Stomach (tissue), 9 donors: ENCODE results near the gene CDC45. TPM values are rescaled to one million over a fixed set of nuclear protein-coding genes. Genes with fewer than 3 reads are reported as not detected.

Experiments used
- DNase-seq, 2 donors: peaks; one replicate each; pipeline versions ENCODE4 v3.0.0 to v3.0.0-alpha.2; 2013 to 2019
- H3K27ac ChIP-seq, 5 donors: fragments of 200-600 bp in 4 of 5; sonication (generic) in 4 of 5; one replicate each; pipeline ENCODE4 v1.5.1; 2013 to 2019; ENCODE audit warnings: mild to moderate bottlenecking in 1 of 5, moderate library complexity in 1 of 5
- H3K27me3 ChIP-seq, 3 donors: fragments of 200-600 bp; sonication (generic); one replicate each; pipeline ENCODE4 v1.5.1; 2017 to 2019; ENCODE audit warnings: mixed run types in 1 of 3
- H3K36me3 ChIP-seq, 4 donors: fragments of 200-600 bp; sonication (generic); 1 replicate in 3 of 4; 2 replicates in 1 of 4; pipeline ENCODE4 v1.5.1; 2016 to 2019
- H3K4me1 ChIP-seq, 4 donors: fragments of 200-600 bp; sonication (generic); one replicate each; pipeline ENCODE4 v1.5.1; 2016 to 2019
- H3K4me3 ChIP-seq, 4 donors: fragments of 200-600 bp; sonication (generic) in 3 of 4; one replicate each; pipeline ENCODE4 v1.5.1; 2016 to 2019; ENCODE audit warnings: mild to moderate bottlenecking in 1 of 4
- H3K9me3 ChIP-seq, 4 donors: fragments of 200-600 bp; sonication (generic); one replicate each; pipeline ENCODE4 v1.5.1; 2016 to 2019
- CTCF ChIP-seq, 7 experiments: fragments of 450-650 bp in 4 of 7; fragments of 200-600 bp in 3 of 7; sonication (generic) in 3 of 7; IDR thresholded peaks; one replicate each; pipeline ENCODE4 v1.5.1; 2016 to 2019; ENCODE audit warnings: antibody characterized with exemption in 7 of 7, control low read depth in 2 of 7, mild to moderate bottlenecking in 1 of 7
- EP300 ChIP-seq: sonication (generic); formaldehyde crosslinking; IDR thresholded peaks from one replicate; pipeline ENCODE4 v1.6.1; 2017; ENCODE audit warnings: antibody characterized with exemption
- POLR2A ChIP-seq, 4 donors: fragments of 450-650 bp; IDR thresholded peaks; one replicate each; pipeline ENCODE4 v1.6.1; 2016; ENCODE audit warnings: antibody characterized with exemption in 4 of 4, control low read depth in 2 of 4, mild to moderate bottlenecking in 1 of 4, moderate library complexity in 1 of 4
- POLR2AphosphoS5 ChIP-seq, 3 donors: sonication (generic); formaldehyde crosslinking; IDR thresholded peaks; one replicate each; pipeline ENCODE4 v1.6.1; 2016; ENCODE audit warnings: antibody characterized with exemption in 3 of 3
- WGBS, 5 donors: extraction: QIAGEN DNeasy Blood & Tissue Kit in 3 of 5; methylation state at CpG; one replicate each; pipeline versions ENCODE4 v1.1.5 to v1.1.7; 2013 to 2018; 5-methylcytosine and 5-hydroxymethylcytosine counted together
- intact Hi-C: fragments of 100-400 bp; cut with DNase I; formaldehyde crosslinking; loops from one replicate; pipeline ENCODE4 v1.15.1; 2023; ENCODE audit warnings: low total_unique reads
- polyA plus RNA-seq, 3 donors: library from polyadenylated mRNA; stranded (reverse); fragments of 200-250 nt; gene quantifications; one replicate each; pipeline ENCODE4 v1.2.3, GENCODE V29; 2013
- total RNA-seq, 5 donors: library from RNA; depleted of rRNA; stranded (reverse); fragments of >200 nt; gene quantifications; one replicate each; pipeline versions ENCODE4 v1.1.0 to v1.2.3, GENCODE V29; 2014 to 2016
- donor health status: healthy with polysubstance abuse.
- donor health status: Bipolar disorder and iron deficiency.
- donor health status: healthy.

The CDC45 gene
- total and polyA plus RNA-seq, 8 donors, result 1.2 to 44.2 (median 5.4) TPM; not detected in 1

GRCh38 chr22:19554834-19555404 lies 75.2 kb downstream of the CDC45 start:
- Histone ChIP-seq H3K27me3 (peaks cover 0 to 7% (median 0%) of the 10 kb centered on the region in 3 donors), H3K9me3 (peaks cover 0 to 7% (median 5%) of the 10 kb centered on the region in 4 donors), H3K4me3 (no peak overlapping the region), H3K36me3 (no peaks in the 10 kb centered on the region), H3K4me1 (no peaks in the 10 kb centered on the region), H3K27ac (no peak overlapping the region)
- intact Hi-C loops, result no loop called here
- 72 to 76% (median 75%) methylated on average over 12 of the region's 12 CpGs for WGBS, 5 donors
- DNase-seq, result no peak
- no peak for TF ChIP-seq CTCF (IDR thresholded peaks at IDR 0.05)
- no peak for TF ChIP-seq POLR2AphosphoS5 (IDR thresholded peaks at IDR 0.05)
- no peak for TF ChIP-seq POLR2A (IDR thresholded peaks at IDR 0.05)
- TF ChIP-seq EP300, result no peak

GRCh38 chr22:19555651-19556050 lies 75.9 kb downstream of the CDC45 start:
- H3K4me1 ChIP-seq, result no peaks in the 10 kb centered on the region
- no peak overlapping the region for H3K4me3 ChIP-seq
- H3K27ac ChIP-seq, result no peak overlapping the region
- no peaks in the 10 kb centered on the region for H3K36me3 ChIP-seq
- DNase-seq, result no peak
- peaks cover 0 to 7% (median 0%) of the 10 kb centered on the region in 3 donors for H3K27me3 ChIP-seq
- 60 to 88% (median 85%) methylated on average over 2 to 6 of the region's 6 CpGs for WGBS, 5 donors
- H3K9me3 ChIP-seq, result peaks cover 0 to 7% (median 5%) of the 10 kb centered on the region in 4 donors
- no peak for TF ChIP-seq POLR2A (IDR thresholded peaks at IDR 0.05)
- TF ChIP-seq CTCF (IDR thresholded peaks at IDR 0.05), result no peak
- no peak for TF ChIP-seq POLR2AphosphoS5 (IDR thresholded peaks at IDR 0.05)
- TF ChIP-seq EP300, result no peak
- intact Hi-C loops, result no loop called here

- no peak for DNase-seq
- intact Hi-C loops, result no loop called here
- 81 to 91% (median 87%) methylated on average over 10 of the region's 10 CpGs for WGBS, 5 donors
- Histone ChIP-seq H3K4me1 (no peaks in the 10 kb centered on the region), H3K27ac (no peak overlapping the region), H3K9me3 (peaks cover 0 to 7% (median 5%) of the 10 kb centered on the region in 4 donors), H3K27me3 (peaks cover 0 to 7% (median 0%) of the 10 kb centered on the region in 3 donors), H3K4me3 (no peak overlapping the region), H3K36me3 (no peaks in the 10 kb centered on the region)
- TF ChIP-seq POLR2AphosphoS5 (IDR thresholded peaks at IDR 0.05), result no peak
- no peak for TF ChIP-seq EP300
Measured at GRCh38 chr22:19556963-19557545, 77.3 kb downstream of the CDC45 start.

GRCh38 chr22:19559324-19559811 lies 79.6 kb downstream of the CDC45 start:
- Histone ChIP-seq H3K4me1 (no peaks in the 10 kb centered on the region), H3K27me3 (peaks cover 0 to 7% (median 0%) of the 10 kb centered on the region in 3 donors), H3K27ac (no peak overlapping the region), H3K36me3 (no peaks in the 10 kb centered on the region), H3K9me3 (peaks cover 0 to 8% (median 0%) of the 10 kb centered on the region in 4 donors), H3K4me3 (no peak overlapping the region)
- DNase-seq, result no peak
- WGBS, 5 donors, result 70 to 77% (median 72%) methylated on average over 9 of the region's 9 CpGs
- intact Hi-C loops, result no loop called here
- TF ChIP-seq POLR2AphosphoS5 (IDR thresholded peaks at IDR 0.05) (no peak), POLR2A (IDR thresholded peaks at IDR 0.05) (no peak), EP300 (no peak), CTCF (IDR thresholded peaks at IDR 0.05) (no peak)

- Histone ChIP-seq H3K4me3 (no peak overlapping the region), H3K27ac (no peak overlapping the region), H3K9me3 (peaks cover 0 to 8% (median 0%) of the 10 kb centered on the region in 4 donors), H3K36me3 (no peaks in the 10 kb centered on the region), H3K27me3 (peaks cover 0 to 7% (median 0%) of the 10 kb centered on the region in 3 donors), H3K4me1 (no peaks in the 10 kb centered on the region)
- 91 to 100% (median 96%) methylated on average over 1 to 2 of the region's 2 CpGs for WGBS, 5 donors
- DNase-seq, result no peak
- intact Hi-C loops, result no loop called here
- TF ChIP-seq CTCF (IDR thresholded peaks at IDR 0.05) (no peak), POLR2AphosphoS5 (IDR thresholded peaks at IDR 0.05) (no peak), EP300 (no peak), POLR2A (IDR thresholded peaks at IDR 0.05) (no peak)
Measured at GRCh38 chr22:19559956-19560355, 80.2 kb downstream of the CDC45 start.
